PC-9 (cell line): ENCODE results near the gene PTPRT. TPM values are rescaled to one million over a fixed set of nuclear protein-coding genes. Genes with fewer than 3 reads are reported as not detected.

Experiments
- BruUV-seq: library from RNA; stranded (reverse); fragments of 400-500 nt; replicated peaks from 2 replicates; lab custom pipeline; 2021; lab: Mats Ljungman, UMichigan
- CTCF ChIA-PET: fragments of 300-600 bp; sonication (Branson Sonifier 250); formaldehyde crosslinking; loops from one replicate; lab custom pipeline; 2022; ENCODE audit warnings: antibody characterized with exemption; lab: Charles Lee
- POLR2A ChIA-PET: fragments of 300-600 bp; sonication (Branson Sonifier 250); formaldehyde crosslinking; loops from one replicate; lab custom pipeline; 2022; ENCODE audit warnings: antibody characterized with exemption; ENCODE audit not compliant: unreplicated experiment; lab: Charles Lee
- DNase-seq, 2 experiments: peaks; one replicate each; pipeline versions ENCODE4 v3.0.0 to v3.0.0-alpha.2; 2015 to 2022; ENCODE audit warnings: mixed read lengths in 1 of 2
- H2AFZ ChIP-seq: fragments of 200-600 bp; sonication (generic); 2 replicates; pipeline ENCODE4 v1.8.1; 2017; ENCODE audit warnings: antibody characterized with exemption
- H3F3A ChIP-seq: fragments of 200-600 bp; sonication (generic); 2 replicates; pipeline ENCODE4 v1.8.1; 2017; ENCODE audit warnings: antibody characterized with exemption, mild to moderate bottlenecking, low read depth; ENCODE audit not compliant: insufficient read depth
- H3K27ac ChIP-seq: fragments of 200-600 bp; sonication (generic); 2 replicates; pipeline ENCODE4 v1.6.1; 2016; ENCODE audit warnings: mixed run types
- H3K27me3 ChIP-seq: fragments of 200-600 bp; sonication (generic); 2 replicates; pipeline ENCODE4 v1.6.1; 2016; ENCODE audit warnings: low read depth, mixed run types; ENCODE audit not compliant: insufficient read depth
- H3K36me3 ChIP-seq: fragments of 200-600 bp; sonication (generic); 2 replicates; pipeline ENCODE4 v1.6.1; 2016; ENCODE audit warnings: low read depth, mixed run types
- H3K4me1 ChIP-seq: fragments of 200-600 bp; sonication (generic); replicated peaks from 2 replicates; pipeline ENCODE4 v1.6.1; 2016; ENCODE audit warnings: mixed run types; ENCODE audit not compliant: insufficient read depth
- H3K4me2 ChIP-seq: fragments of 200-600 bp; sonication (generic); 2 replicates; pipeline ENCODE4 v1.6.1; 2017; ENCODE audit warnings: mixed run types
- H3K4me3 ChIP-seq: fragments of 200-600 bp; sonication (generic); 2 replicates; pipeline ENCODE4 v1.6.1; 2016; ENCODE audit warnings: mixed run types
- H3K79me2 ChIP-seq: fragments of 200-600 bp; sonication (generic); 2 replicates; pipeline ENCODE4 v1.6.1; 2017; ENCODE audit warnings: low read depth, mixed run types
- H3K9me2 ChIP-seq: fragments of 200-600 bp; sonication (generic); 2 replicates; pipeline ENCODE4 v1.8.1; 2017; ENCODE audit warnings: mild to moderate bottlenecking; ENCODE audit not compliant: insufficient read depth
- H3K9me3 ChIP-seq: fragments of 200-600 bp; sonication (generic); 2 replicates; pipeline ENCODE4 v1.8.1; 2016; ENCODE audit warnings: low read depth; ENCODE audit not compliant: insufficient read depth
- H4K20me1 ChIP-seq: fragments of 200-600 bp; sonication (generic); 2 replicates; pipeline ENCODE4 v1.8.1; 2017; ENCODE audit not compliant: insufficient read depth
- CTCF ChIP-seq: fragments of 200-600 bp; sonication (generic); conservative IDR thresholded peaks from 2 replicates; pipeline ENCODE4 v1.6.1; 2017; ENCODE audit warnings: mixed run types, antibody characterized with exemption, mild to moderate bottlenecking, moderate library complexity
- EZH2 ChIP-seq: fragments of 200-600 bp; sonication (generic); IDR thresholded peaks from 2 replicates; pipeline ENCODE4 v1.8.0; 2017; ENCODE audit warnings: antibody characterized with exemption, low read depth
- intact Hi-C: fragments of 100-400 bp; cut with micrococcal nuclease; formaldehyde crosslinking; loops from one replicate; pipeline ENCODE4 v1.10.0; 2022; ENCODE audit not compliant: unreplicated experiment
- total RNA-seq: library from RNA; stranded (reverse); gene quantifications from 2 replicates; pipeline ENCODE4 v1.2.3, GENCODE V29; 2021

Gene PTPRT
- total RNA-seq, 1 experiment from 2014 or later, result not detected

- no peaks in the 10 kb centered on the region for H3K4me1 ChIP-seq
- H3K79me2 ChIP-seq, result no peaks in the 10 kb centered on the region
- no peak overlapping the region for H3K4me3 ChIP-seq
- no peaks in the 10 kb centered on the region for H3F3A ChIP-seq
- POLR2A ChIA-PET, result no interaction called here
- H3K36me3 ChIP-seq, result no peaks in the 10 kb centered on the region
- no peaks in the 10 kb centered on the region for H4K20me1 ChIP-seq
- TF ChIP-seq EZH2, result no peak
- TF ChIP-seq CTCF, result no peak
- no peak for DNase-seq
- H3K9me2 ChIP-seq, result no peaks in the 10 kb centered on the region
- H3K4me2 ChIP-seq, result no peak overlapping the region
- no peaks in the 10 kb centered on the region for H3K9me3 ChIP-seq
- no peaks in the 10 kb centered on the region for H3K27me3 ChIP-seq
- intact Hi-C loops, result no loop called here
- no TSS peak for BruUV-seq
- no peak overlapping the region for H2AFZ ChIP-seq
- no peak overlapping the region for H3K27ac ChIP-seq
- CTCF ChIA-PET, result no interaction called here
These were observed 342.8 kb downstream of the PTPRT start for GRCh38 chr20:42846784-42847490.

GRCh38 chr20:42844751-42845150 is 345.0 kb downstream of the PTPRT start:
- ChIA-PET POLR2A (no interaction called here), CTCF (no interaction called here)
- no peaks in the 10 kb centered on the region for H3F3A ChIP-seq

GRCh38 chr20:42837456-42837855 is 352.2 kb downstream of the PTPRT start:
- H3F3A ChIP-seq, result no peaks in the 10 kb centered on the region
- no peak for DNase-seq
- no peaks in the 10 kb centered on the region for H3K36me3 ChIP-seq
- no peaks in the 10 kb centered on the region for H4K20me1 ChIP-seq
- no peaks in the 10 kb centered on the region for H3K9me2 ChIP-seq
- ChIA-PET POLR2A (no interaction called here), CTCF (no interaction called here)
- H3K9me3 ChIP-seq, result no peaks in the 10 kb centered on the region
- H2AFZ ChIP-seq, result no peak overlapping the region
- TF ChIP-seq EZH2 (no peak), CTCF (no peak)
- no TSS peak for BruUV-seq
- H3K4me2 ChIP-seq, result no peak overlapping the region
- H3K4me1 ChIP-seq, result no peaks in the 10 kb centered on the region
- H3K79me2 ChIP-seq, result no peaks in the 10 kb centered on the region
- no peak overlapping the region for H3K27ac ChIP-seq
- H3K4me3 ChIP-seq, result no peak overlapping the region
- intact Hi-C loops, result no loop called here
- 0 out of 2 replicates have a peak, but pooled peaks cover 4% of the 10 kb centered on the region for H3K27me3 ChIP-seq

More at GRCh38 chr20:42844751-42845150, 345.0 kb downstream of the PTPRT start:
- Histone ChIP-seq H3K9me2 (no peaks in the 10 kb centered on the region), H3K4me1 (no peaks in the 10 kb centered on the region), H3K27me3 (no peaks in the 10 kb centered on the region), H3K4me2 (no peak overlapping the region), H3K4me3 (no peak overlapping the region), H4K20me1 (no peaks in the 10 kb centered on the region), H3K36me3 (no peaks in the 10 kb centered on the region), H3K9me3 (no peaks in the 10 kb centered on the region), H2AFZ (no peak overlapping the region), H3K27ac (no peak overlapping the region), H3K79me2 (no peaks in the 10 kb centered on the region)
- DNase-seq, result no peak
- intact Hi-C loops, result no loop called here
- TF ChIP-seq CTCF, result no peak
- no peak for TF ChIP-seq EZH2
- no TSS peak for BruUV-seq
